Epithelial cell of proximal tubule (primary cell): ENCODE results near the gene MAGI1. TPM values are rescaled to one million over a fixed set of nuclear protein-coding genes. Genes with fewer than 3 reads are reported as not detected.
A peak's percentile ranks its signal among the peaks of the same experiment; 100 is the strongest.

ENCODE experiments used
- DNase-seq: peaks from one replicate; pipeline ENCODE4 v3.0.0-alpha.2; 2011; ENCODE audit warnings: low read depth
- H3K4me3 ChIP-seq: 2 replicates; pipeline ENCODE4 v1.5.1; 2011; ENCODE audit warnings: low read depth, mild to moderate bottlenecking, low read length
- total RNA-seq: library from RNA; depleted of rRNA; stranded (reverse); fragments of >200 nt; gene quantifications from 2 replicates; pipeline ENCODE4 v1.2.3, GENCODE V29; 2015
- TF ChIP-seq, protein P1 (sequence below): conservative IDR thresholded peaks from 2 replicates; pipeline ENCODE4 v1.5.1; 2012; ENCODE audit warnings: low read depth, mild to moderate bottlenecking, low read length

The MAGI1 gene
- total RNA-seq, 1 donor from 2014 or later: 9.6 TPM

- H3K4me3 ChIP-seq: no peak overlapping the region
- peak; percentile 22 for DNase-seq
- TF ChIP-seq, protein P1, sequence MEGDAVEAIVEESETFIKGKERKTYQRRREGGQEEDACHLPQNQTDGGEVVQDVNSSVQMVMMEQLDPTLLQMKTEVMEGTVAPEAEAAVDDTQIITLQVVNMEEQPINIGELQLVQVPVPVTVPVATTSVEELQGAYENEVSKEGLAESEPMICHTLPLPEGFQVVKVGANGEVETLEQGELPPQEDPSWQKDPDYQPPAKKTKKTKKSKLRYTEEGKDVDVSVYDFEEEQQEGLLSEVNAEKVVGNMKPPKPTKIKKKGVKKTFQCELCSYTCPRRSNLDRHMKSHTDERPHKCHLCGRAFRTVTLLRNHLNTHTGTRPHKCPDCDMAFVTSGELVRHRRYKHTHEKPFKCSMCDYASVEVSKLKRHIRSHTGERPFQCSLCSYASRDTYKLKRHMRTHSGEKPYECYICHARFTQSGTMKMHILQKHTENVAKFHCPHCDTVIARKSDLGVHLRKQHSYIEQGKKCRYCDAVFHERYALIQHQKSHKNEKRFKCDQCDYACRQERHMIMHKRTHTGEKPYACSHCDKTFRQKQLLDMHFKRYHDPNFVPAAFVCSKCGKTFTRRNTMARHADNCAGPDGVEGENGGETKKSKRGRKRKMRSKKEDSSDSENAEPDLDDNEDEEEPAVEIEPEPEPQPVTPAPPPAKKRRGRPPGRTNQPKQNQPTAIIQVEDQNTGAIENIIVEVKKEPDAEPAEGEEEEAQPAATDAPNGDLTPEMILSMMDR: no peak
Measured at GRCh38 chr3:65854606-65855304, 184.0 kb downstream of the MAGI1 start.

DNA sequence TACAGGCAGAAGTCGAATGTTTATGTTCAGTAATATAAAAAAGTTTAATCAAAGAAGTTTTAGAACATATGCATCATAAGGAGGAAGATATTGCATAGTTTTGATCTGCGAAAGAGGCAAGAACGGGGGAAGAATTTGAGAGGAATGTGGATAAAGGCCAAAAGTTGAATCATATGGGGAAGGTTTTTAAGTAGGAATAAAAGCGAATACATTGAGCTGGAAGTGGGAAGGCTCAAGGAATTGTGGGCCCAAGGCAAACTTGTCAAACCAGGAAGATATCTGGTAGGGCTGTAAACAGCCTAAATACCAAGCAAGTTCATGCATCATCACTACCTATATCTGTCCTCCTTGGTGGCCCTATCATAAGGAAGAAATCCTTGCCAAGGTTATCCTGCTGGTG lies 186.9 kb downstream of the MAGI1 start:
- TF ChIP-seq, protein P1: no peak
- no peak for DNase-seq
- no peak overlapping the region for H3K4me3 ChIP-seq

- no peak for DNase-seq
- TF ChIP-seq, protein P1: no peak
Measured at GRCh38 chr3:65850261-65850660, 188.5 kb downstream of the MAGI1 start.

GRCh38 chr3:65848024-65848423 lies 190.7 kb downstream of the MAGI1 start:
- TF ChIP-seq, protein P1: no peak
- no peak overlapping the region for H3K4me3 ChIP-seq
- DNase-seq: no peak

More at GRCh38 chr3:65850261-65850660, 188.5 kb downstream of the MAGI1 start:
- no peak overlapping the region for H3K4me3 ChIP-seq

DNA sequence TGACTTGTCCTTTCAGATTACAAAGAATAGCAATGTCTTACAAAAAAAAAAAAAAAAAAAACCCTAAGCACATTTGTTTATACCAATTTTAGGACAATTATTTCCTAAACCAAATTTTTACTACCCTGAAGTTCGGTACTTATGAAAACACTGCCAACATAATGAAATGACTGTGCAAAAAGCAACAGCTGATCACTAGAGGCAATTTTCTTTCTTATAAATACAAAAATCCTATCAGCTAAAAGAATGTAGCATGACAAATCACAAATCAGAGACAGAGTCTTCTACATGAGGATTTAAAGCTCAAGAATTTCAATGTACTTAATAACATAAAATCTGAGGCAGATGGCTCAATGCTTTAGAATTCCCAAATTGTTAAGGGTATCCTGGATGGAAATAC lies 191.8 kb downstream of the MAGI1 start:
- no peak overlapping the region for H3K4me3 ChIP-seq
- DNase-seq: no peak
- TF ChIP-seq, protein P1: no peak

DNA sequence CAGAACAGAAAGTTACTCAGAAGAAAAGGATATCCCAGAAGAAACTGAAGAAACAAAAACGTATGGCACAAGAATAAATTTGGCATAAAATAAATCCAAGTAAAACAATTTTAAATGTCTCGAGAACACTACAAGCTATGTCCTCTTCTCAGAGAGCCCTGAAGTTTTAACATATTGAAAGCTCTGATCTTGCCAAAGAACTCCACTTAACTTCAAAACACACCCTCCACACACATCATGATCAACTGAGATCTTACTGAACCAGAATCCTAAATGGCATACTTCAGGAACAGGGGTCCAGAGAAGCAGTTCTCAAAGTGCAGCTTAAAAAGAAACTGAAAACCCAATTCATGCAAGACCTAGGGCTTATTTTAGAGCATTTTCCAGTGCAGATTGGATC lies 194.3 kb downstream of the MAGI1 start:
- DNase-seq: no peak
- TF ChIP-seq, protein P1: no peak
- H3K4me3 ChIP-seq: no peak overlapping the region

GRCh38 chr3:65843732-65844131 lies 195.0 kb downstream of the MAGI1 start:
- TF ChIP-seq, protein P1: no peak
- no peak for DNase-seq
- H3K4me3 ChIP-seq: no peak overlapping the region
